Lower leg skin (tissue), 3 donors: ENCODE results near the gene RNF169.

ENCODE experiments used
- POLR2A ChIP-seq, 2 donors: fragments of 450-650 bp; IDR thresholded peaks; one replicate each; pipeline ENCODE4 v1.6.1; 2016 to 2017; ENCODE audit warnings: antibody characterized with exemption in 2 of 2, mild to moderate bottlenecking in 1 of 2, moderate library complexity in 1 of 2
- TF ChIP-seq, protein P1 (sequence below), 3 donors: fragments of 450-650 bp; IDR thresholded peaks; one replicate each; pipeline ENCODE4 v1.5.1; 2016; ENCODE audit warnings: antibody characterized with exemption in 3 of 3, mild to moderate bottlenecking in 3 of 3, moderate library complexity in 2 of 3

DNA sequence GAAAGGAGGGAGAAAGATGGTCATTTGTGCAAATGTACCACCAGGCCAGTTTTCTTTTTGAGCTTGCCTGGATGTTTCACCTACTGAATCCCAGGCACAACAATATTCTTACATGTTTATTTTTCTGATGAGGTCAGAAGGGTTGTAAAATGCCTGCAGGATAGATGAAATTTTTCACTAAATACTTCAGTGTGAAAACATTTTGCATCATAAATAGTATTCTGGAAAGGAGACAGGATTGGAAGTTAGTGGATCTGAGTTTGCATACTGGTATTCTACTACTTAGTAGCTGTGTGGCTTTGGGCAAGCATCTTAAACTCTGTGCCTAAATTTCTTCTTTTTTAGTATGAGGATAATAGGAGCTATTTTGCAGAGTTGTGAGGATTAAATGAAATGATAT is 24.8 kb downstream of the RNF169 start:
- TF ChIP-seq, protein P1, sequence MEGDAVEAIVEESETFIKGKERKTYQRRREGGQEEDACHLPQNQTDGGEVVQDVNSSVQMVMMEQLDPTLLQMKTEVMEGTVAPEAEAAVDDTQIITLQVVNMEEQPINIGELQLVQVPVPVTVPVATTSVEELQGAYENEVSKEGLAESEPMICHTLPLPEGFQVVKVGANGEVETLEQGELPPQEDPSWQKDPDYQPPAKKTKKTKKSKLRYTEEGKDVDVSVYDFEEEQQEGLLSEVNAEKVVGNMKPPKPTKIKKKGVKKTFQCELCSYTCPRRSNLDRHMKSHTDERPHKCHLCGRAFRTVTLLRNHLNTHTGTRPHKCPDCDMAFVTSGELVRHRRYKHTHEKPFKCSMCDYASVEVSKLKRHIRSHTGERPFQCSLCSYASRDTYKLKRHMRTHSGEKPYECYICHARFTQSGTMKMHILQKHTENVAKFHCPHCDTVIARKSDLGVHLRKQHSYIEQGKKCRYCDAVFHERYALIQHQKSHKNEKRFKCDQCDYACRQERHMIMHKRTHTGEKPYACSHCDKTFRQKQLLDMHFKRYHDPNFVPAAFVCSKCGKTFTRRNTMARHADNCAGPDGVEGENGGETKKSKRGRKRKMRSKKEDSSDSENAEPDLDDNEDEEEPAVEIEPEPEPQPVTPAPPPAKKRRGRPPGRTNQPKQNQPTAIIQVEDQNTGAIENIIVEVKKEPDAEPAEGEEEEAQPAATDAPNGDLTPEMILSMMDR (IDR thresholded peaks at IDR 0.05) = no peak
- TF ChIP-seq POLR2A (IDR thresholded peaks at IDR 0.05) = no peak
